CD4-positive, CD25-positive, alpha-beta regulatory T cell (primary cell): Measurements from ENCODE around the gene CLEC2B. TPM values are rescaled to one million over a fixed set of nuclear protein-coding genes. Genes with fewer than 3 reads are reported as not detected.

Source experiments
- ATAC-seq, 2 donors: fragments of 150-1000 bp; cut with Tn5 transposase; one replicate each; pipeline ENCODE4 v1.10.0; 2021; ENCODE audit warnings: low read depth in 2 of 2, moderate number of reproducible peaks in 2 of 2, moderate library complexity in 1 of 2
- DNase-seq, 3 donors: peaks; one replicate each; pipeline versions ENCODE4 v3.0.0 to v3.0.0-alpha.2; 2012 to 2022; ENCODE audit warnings: mixed read lengths in 1 of 3
- H3K27ac ChIP-seq: one replicate; pipeline ENCODE4 v1.7.0; 2013; ENCODE audit warnings: mild to moderate bottlenecking, low read length; ENCODE audit not compliant: insufficient read depth, poor library complexity, severe bottlenecking
- H3K27me3 ChIP-seq: one replicate; pipeline ENCODE4 v1.7.0; 2013; ENCODE audit warnings: low read length; ENCODE audit not compliant: control insufficient read depth, insufficient read depth
- H3K36me3 ChIP-seq: one replicate; pipeline ENCODE4 v1.7.0; 2013; ENCODE audit warnings: mild to moderate bottlenecking, low read length, moderate library complexity; ENCODE audit not compliant: control insufficient read depth, insufficient read depth
- H3K4me1 ChIP-seq: 2 replicates; pipeline ENCODE4 v1.7.0; 2013; ENCODE audit warnings: mild to moderate bottlenecking, low read length; ENCODE audit not compliant: insufficient read depth, control insufficient read depth, poor library complexity, severe bottlenecking
- H3K4me3 ChIP-seq: one replicate; pipeline ENCODE4 v1.7.0; 2013; ENCODE audit warnings: low read depth, mild to moderate bottlenecking, low read length, moderate library complexity
- H3K9me3 ChIP-seq, 2 experiments: 1 replicate in 1 of 2; 2 replicates in 1 of 2; pipeline ENCODE4 v1.7.0; 2013; ENCODE audit warnings: low read length in 2 of 2, mild to moderate bottlenecking in 1 of 2, moderate library complexity in 1 of 2; ENCODE audit not compliant: control insufficient read depth in 2 of 2
- H3K27ac Mint-ChIP-seq, 3 donors: one replicate each; pipeline ENCODE4 v1.8.0; 2020 to 2022; ENCODE audit warnings: mild to moderate bottlenecking in 3 of 3, mixed read lengths in 3 of 3, moderate library complexity in 2 of 3
- H3K27me3 Mint-ChIP-seq: one replicate; pipeline ENCODE4 v1.8.0; 2022; ENCODE audit warnings: mild to moderate bottlenecking, mixed read lengths
- H3K36me3 Mint-ChIP-seq: one replicate; pipeline ENCODE4 v1.8.0; 2020; ENCODE audit warnings: mixed read lengths
- H3K4me1 Mint-ChIP-seq, 4 donors: one replicate each; pipeline ENCODE4 v1.8.0; 2020 to 2022; ENCODE audit warnings: mixed read lengths in 4 of 4, mild to moderate bottlenecking in 1 of 4
- H3K4me3 Mint-ChIP-seq, 4 donors: one replicate each; pipeline ENCODE4 v1.8.0; 2020 to 2022; ENCODE audit warnings: mild to moderate bottlenecking in 4 of 4, mixed read lengths in 4 of 4, moderate library complexity in 3 of 4
- H3K9me3 Mint-ChIP-seq, 7 donors: one replicate each; pipeline ENCODE4 v1.8.0; 2020 to 2022; ENCODE audit warnings: mixed read lengths in 7 of 7, mild to moderate bottlenecking in 3 of 7, moderate library complexity in 2 of 7
- polyA plus RNA-seq, 4 donors: library from polyadenylated mRNA; unstranded; fragments of 300-500 nt; fragmentation: Illumina TruSeq; gene quantifications; one replicate each; pipeline ENCODE4 v1.2.3, GENCODE V29; 2021
- total RNA-seq: library from RNA; stranded (reverse); gene quantifications from one replicate; pipeline ENCODE4 v1.2.3, GENCODE V29; 2022

Gene CLEC2B
- total and polyA plus RNA-seq, 5 donors from 2014 or later: 32.8 to 90.8 (median 52.7) TPM

GRCh38 chr12:9820281-9820930 lies 48.7 kb downstream of the CLEC2B start:
- H3K4me1 Mint-ChIP-seq: peaks cover 0 to 1% (median 0%) of the 10 kb centered on the region in 4 donors
- H3K27me3 ChIP-seq: peaks cover 27% of the 10 kb centered on the region
- H3K4me3 Mint-ChIP-seq: no peak overlapping the region
- H3K36me3 ChIP-seq: no peaks in the 10 kb centered on the region
- no peak for DNase-seq
- no peak for ATAC-seq
- no peaks in the 10 kb centered on the region for H3K9me3 ChIP-seq
- H3K36me3 Mint-ChIP-seq: no peaks in the 10 kb centered on the region
- H3K9me3 Mint-ChIP-seq: peaks cover 0 to 6% (median 0%) of the 10 kb centered on the region in 7 donors
- no peak overlapping the region for H3K27ac Mint-ChIP-seq
- no peaks in the 10 kb centered on the region for H3K4me1 ChIP-seq
- H3K27me3 Mint-ChIP-seq: peaks cover 63% of the 10 kb centered on the region
- no peak overlapping the region for H3K27ac ChIP-seq
- H3K4me3 ChIP-seq: no peak overlapping the region

- peak; percentile 97 for ATAC-seq
- peak overlapping the region in 1 of 3 donors; percentile 83 for H3K27ac Mint-ChIP-seq
- H3K9me3 Mint-ChIP-seq: no peaks in the 10 kb centered on the region
- Histone ChIP-seq H3K9me3 (no peaks in the 10 kb centered on the region), H3K36me3 (no peaks in the 10 kb centered on the region), H3K27me3 (peaks cover 28% of the 10 kb centered on the region), H3K4me3 (peak overlapping the region; percentile 41), H3K27ac (no peak overlapping the region), H3K4me1 (peaks cover 6% of the 10 kb centered on the region)
- peaks cover 0 to 10% (median 5%) of the 10 kb centered on the region in 4 donors for H3K4me1 Mint-ChIP-seq
- peak; percentile 75 to 90 (median 89) for DNase-seq
- peaks cover 62% of the 10 kb centered on the region for H3K27me3 Mint-ChIP-seq
- no peaks in the 10 kb centered on the region for H3K36me3 Mint-ChIP-seq
- H3K4me3 Mint-ChIP-seq: peak overlapping the region; percentile 41 to 84 (median 82)
Measured at GRCh38 chr12:9813821-9814798, 55.0 kb downstream of the CLEC2B start.

- no peak overlapping the region for H3K4me3 ChIP-seq
- Mint-ChIP-seq H3K27ac (no peak overlapping the region), H3K4me1 (peaks cover 0 to 10% (median 5%) of the 10 kb centered on the region in 4 donors), H3K27me3 (peaks cover 66% of the 10 kb centered on the region), H3K9me3 (no peaks in the 10 kb centered on the region), H3K4me3 (no peak overlapping the region), H3K36me3 (no peaks in the 10 kb centered on the region)
- peaks cover 42% of the 10 kb centered on the region for H3K27me3 ChIP-seq
- ATAC-seq: no peak
- H3K9me3 ChIP-seq: no peaks in the 10 kb centered on the region
- H3K4me1 ChIP-seq: peaks cover 6% of the 10 kb centered on the region
- no peaks in the 10 kb centered on the region for H3K36me3 ChIP-seq
- H3K27ac ChIP-seq: no peak overlapping the region
- no peak for DNase-seq
Measured at GRCh38 chr12:9811621-9812020, 57.5 kb downstream of the CLEC2B start.

- Histone ChIP-seq H3K4me3 (no peak overlapping the region), H3K27me3 (peaks cover 45% of the 10 kb centered on the region), H3K36me3 (no peaks in the 10 kb centered on the region), H3K4me1 (peaks cover 6% of the 10 kb centered on the region), H3K9me3 (no peaks in the 10 kb centered on the region), H3K27ac (no peak overlapping the region)
- ATAC-seq (no peak), DNase-seq (no peak)
- H3K27ac Mint-ChIP-seq: no peak overlapping the region
- peaks cover 65% of the 10 kb centered on the region for H3K27me3 Mint-ChIP-seq
- peaks cover 0 to 10% (median 5%) of the 10 kb centered on the region in 4 donors for H3K4me1 Mint-ChIP-seq
- no peak overlapping the region for H3K4me3 Mint-ChIP-seq
- no peaks in the 10 kb centered on the region for H3K36me3 Mint-ChIP-seq
- no peaks in the 10 kb centered on the region for H3K9me3 Mint-ChIP-seq
Measured at GRCh38 chr12:9810671-9811070, 58.5 kb downstream of the CLEC2B start.

GRCh38 chr12:9809866-9810265 lies 59.3 kb downstream of the CLEC2B start:
- Mint-ChIP-seq H3K4me3 (no peak overlapping the region), H3K9me3 (no peaks in the 10 kb centered on the region), H3K27me3 (peaks cover 60% of the 10 kb centered on the region), H3K4me1 (peaks cover 0 to 10% (median 5%) of the 10 kb centered on the region in 4 donors), H3K27ac (no peak overlapping the region), H3K36me3 (no peaks in the 10 kb centered on the region)
- peaks cover 47% of the 10 kb centered on the region for H3K27me3 ChIP-seq
- no peak overlapping the region for H3K4me3 ChIP-seq
- no peaks in the 10 kb centered on the region for H3K36me3 ChIP-seq
- no peak overlapping the region for H3K27ac ChIP-seq
- ATAC-seq (no peak), DNase-seq (no peak)
- H3K9me3 ChIP-seq: no peaks in the 10 kb centered on the region
- H3K4me1 ChIP-seq: peaks cover 6% of the 10 kb centered on the region

GRCh38 chr12:9809338-9809737 lies 59.8 kb downstream of the CLEC2B start:
- ATAC-seq (no peak), DNase-seq (no peak)
- Mint-ChIP-seq H3K27ac (no peak overlapping the region), H3K4me1 (peaks cover 0 to 10% (median 5%) of the 10 kb centered on the region in 4 donors), H3K27me3 (peaks cover 64% of the 10 kb centered on the region), H3K9me3 (no peaks in the 10 kb centered on the region), H3K4me3 (no peak overlapping the region), H3K36me3 (no peaks in the 10 kb centered on the region)
- H3K36me3 ChIP-seq: no peaks in the 10 kb centered on the region
- H3K4me1 ChIP-seq: peaks cover 6% of the 10 kb centered on the region
- peaks cover 47% of the 10 kb centered on the region for H3K27me3 ChIP-seq
- H3K27ac ChIP-seq: no peak overlapping the region
- no peak overlapping the region for H3K4me3 ChIP-seq
- no peaks in the 10 kb centered on the region for H3K9me3 ChIP-seq

GRCh38 chr12:9808504-9808903 lies 60.6 kb downstream of the CLEC2B start:
- Histone ChIP-seq H3K4me3 (no peak overlapping the region), H3K36me3 (no peaks in the 10 kb centered on the region), H3K27ac (no peak overlapping the region), H3K4me1 (peaks cover under 1% of the 10 kb centered on the region), H3K9me3 (no peaks in the 10 kb centered on the region), H3K27me3 (peaks cover 45% of the 10 kb centered on the region)
- Mint-ChIP-seq H3K9me3 (no peaks in the 10 kb centered on the region), H3K36me3 (no peaks in the 10 kb centered on the region), H3K4me3 (no peak overlapping the region), H3K27me3 (peaks cover 62% of the 10 kb centered on the region), H3K27ac (no peak overlapping the region), H3K4me1 (peaks cover 0 to 2% (median 2%) of the 10 kb centered on the region in 4 donors)
- DNase-seq (no peak), ATAC-seq (no peak)
